GM18909 (cell line): ENCODE data around the gene KRTDAP.
"Not testable (repeated sequence)": the region's sequence is repeated elsewhere in the genome, so short reads cannot be mapped to it uniquely, and the experiment has no call there.

Experiments used
- ATAC-seq: cut with Tn5 transposase; IDR thresholded peaks from one replicate; pipeline ENCODE4 v1.9.1; 2021; ENCODE audit warnings: mild to moderate bottlenecking; ENCODE audit not compliant: unreplicated experiment, poor library complexity

The KRTDAP gene

GRCh38 chr19:35487656-35488182 lies 2.5 kb downstream of the KRTDAP start:
- no peak for ATAC-seq

GRCh38 chr19:35486268-35486708 lies 4.0 kb downstream of the KRTDAP start:
- no peak for ATAC-seq

GRCh38 chr19:35484252-35485036 lies 5.8 kb downstream of the KRTDAP start:
- ATAC-seq: peak; percentile 63

- ATAC-seq: no peak
These were observed 7.2 kb downstream of the KRTDAP start for GRCh38 chr19:35483089-35483488.

GRCh38 chr19:35478794-35479677 lies 11.2 kb downstream of the KRTDAP start:
- ATAC-seq: no peak

- ATAC-seq: no peak
These were observed 14.1 kb downstream of the KRTDAP start for GRCh38 chr19:35476149-35476548.

GRCh38 chr19:35474594-35474993 lies 15.7 kb downstream of the KRTDAP start:
- not testable (repeated sequence) for ATAC-seq

- no peak for ATAC-seq
These were observed 16.2 kb downstream of the KRTDAP start for GRCh38 chr19:35474104-35474503.

- ATAC-seq: no peak
These were observed 18.3 kb downstream of the KRTDAP start for GRCh38 chr19:35471946-35472345.

- not testable (repeated sequence) for ATAC-seq
These were observed 19.2 kb downstream of the KRTDAP start for GRCh38 chr19:35471075-35471474.

- ATAC-seq: no peak
These were observed 20.1 kb downstream of the KRTDAP start for GRCh38 chr19:35470128-35470527.

- ATAC-seq: peak; percentile 70
These were observed 21.6 kb downstream of the KRTDAP start for GRCh38 chr19:35468637-35469036.

GRCh38 chr19:35466259-35466658 lies 24.0 kb downstream of the KRTDAP start:
- ATAC-seq: no peak

- ATAC-seq: not testable (repeated sequence)
These were observed 27.3 kb downstream of the KRTDAP start for GRCh38 chr19:35462956-35463355.

- peak; percentile 64 for ATAC-seq
These were observed 27.7 kb downstream of the KRTDAP start for GRCh38 chr19:35462476-35462953.

GRCh38 chr19:35461788-35462187 lies 28.5 kb downstream of the KRTDAP start:
- ATAC-seq: not testable (repeated sequence)

GRCh38 chr19:35461060-35461459 lies 29.2 kb downstream of the KRTDAP start:
- ATAC-seq: no peak

- no peak for ATAC-seq
These were observed 29.7 kb downstream of the KRTDAP start for GRCh38 chr19:35460608-35461007.

- no peak for ATAC-seq
These were observed 30.7 kb downstream of the KRTDAP start for GRCh38 chr19:35459414-35460082.

- peak; percentile 59 for ATAC-seq
These were observed 31.4 kb downstream of the KRTDAP start for GRCh38 chr19:35458731-35459391.
